Type B pancreatic cell (in vitro differentiated cells): ENCODE data around the gene LHPP. TPM values are rescaled to one million over a fixed set of nuclear protein-coding genes. Genes with fewer than 3 reads are reported as not detected.

Source experiments
- DNase-seq: peaks from one replicate; pipeline ENCODE4 v3.0.0; 2021; ENCODE audit warnings: mixed read lengths; ENCODE audit not compliant: unreplicated experiment; ENCODE audit errors: extremely low spot score
- H3K27ac Mint-ChIP-seq: 2 replicates; pipeline ENCODE4 v1.8.0; 2021; ENCODE audit warnings: mild to moderate bottlenecking, mixed read lengths
- H3K27me3 Mint-ChIP-seq: 2 replicates; pipeline ENCODE4 v1.8.0; 2021; ENCODE audit warnings: mixed read lengths
- H3K36me3 Mint-ChIP-seq: 2 replicates; pipeline ENCODE4 v1.8.0; 2021; ENCODE audit warnings: mixed read lengths
- H3K4me1 Mint-ChIP-seq: one replicate; pipeline ENCODE4 v1.8.0; 2021; ENCODE audit warnings: mixed read lengths; ENCODE audit not compliant: unreplicated experiment
- H3K4me3 Mint-ChIP-seq: 2 replicates; pipeline ENCODE4 v1.8.0; 2021; ENCODE audit warnings: mild to moderate bottlenecking, mixed read lengths
- H3K9me3 Mint-ChIP-seq: 2 replicates; pipeline ENCODE4 v1.8.0; 2021; ENCODE audit warnings: mixed read lengths
- CTCF ChIP-seq: fragments of 200-600 bp; sonication (generic); conservative IDR thresholded peaks from 2 replicates; pipeline ENCODE4 v1.5.0; 2021; ENCODE audit warnings: antibody characterized with exemption, mild to moderate bottlenecking
- total RNA-seq: library from RNA; stranded (reverse); gene quantifications from 2 replicates; pipeline ENCODE4 v1.2.1, GENCODE V29; 2021; ENCODE audit warnings: low replicate concordance

Gene LHPP
- total RNA-seq, 1 donor from 2014 or later, result 12.7 TPM

GRCh38 chr10:124510759-124511158 is 49.1 kb downstream of the LHPP start:
- Mint-ChIP-seq H3K4me3 (no peak overlapping the region), H3K27ac (no peak overlapping the region), H3K36me3 (peaks cover 4% of the 10 kb centered on the region), H3K4me1 (no peaks in the 10 kb centered on the region), H3K27me3 (no peaks in the 10 kb centered on the region), H3K9me3 (no peaks in the 10 kb centered on the region)
- no peak for DNase-seq
- no peak for TF ChIP-seq CTCF

- Mint-ChIP-seq H3K9me3 (no peaks in the 10 kb centered on the region), H3K27ac (no peak overlapping the region), H3K4me3 (no peak overlapping the region), H3K4me1 (no peaks in the 10 kb centered on the region), H3K27me3 (no peaks in the 10 kb centered on the region), H3K36me3 (peaks cover 4% of the 10 kb centered on the region)
- DNase-seq, result no peak
- TF ChIP-seq CTCF, result no peak
These were observed 49.8 kb downstream of the LHPP start for GRCh38 chr10:124511205-124512039.

- no peak overlapping the region for H3K27ac Mint-ChIP-seq
- TF ChIP-seq CTCF, result no peak
- H3K36me3 Mint-ChIP-seq, result peaks cover 4% of the 10 kb centered on the region
- no peak overlapping the region for H3K4me3 Mint-ChIP-seq
- no peaks in the 10 kb centered on the region for H3K27me3 Mint-ChIP-seq
- H3K4me1 Mint-ChIP-seq, result no peaks in the 10 kb centered on the region
- no peaks in the 10 kb centered on the region for H3K9me3 Mint-ChIP-seq
- DNase-seq, result no peak
These were observed 50.4 kb downstream of the LHPP start for GRCh38 chr10:124512040-124512428.

DNA sequence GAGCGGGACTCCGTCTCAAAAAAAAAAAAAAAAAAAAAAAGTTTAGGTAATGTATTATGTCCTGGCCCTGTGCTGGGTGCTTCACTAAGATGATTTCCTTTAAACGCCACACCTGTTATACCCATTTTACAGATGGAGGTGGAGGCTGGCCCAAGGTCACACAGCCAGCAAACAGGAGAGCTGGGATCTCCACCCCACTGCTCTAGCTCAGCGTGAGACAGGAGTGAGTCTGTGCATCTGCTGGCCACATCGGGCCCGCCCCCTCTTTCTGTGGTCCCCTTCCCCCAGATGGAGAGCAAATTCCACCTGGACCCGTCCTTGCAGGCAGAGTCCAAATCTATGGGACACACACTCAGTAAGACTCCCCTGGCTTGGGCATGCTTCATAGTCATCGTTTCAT is 51.0 kb downstream of the LHPP start:
- Mint-ChIP-seq H3K36me3 (peaks cover 4% of the 10 kb centered on the region), H3K4me3 (no peak overlapping the region), H3K27me3 (no peaks in the 10 kb centered on the region), H3K4me1 (no peaks in the 10 kb centered on the region), H3K27ac (no peak overlapping the region), H3K9me3 (no peaks in the 10 kb centered on the region)
- no peak for TF ChIP-seq CTCF
- DNase-seq, result no peak

GRCh38 chr10:124515244-124515970 is 53.8 kb downstream of the LHPP start:
- peaks cover 4% of the 10 kb centered on the region for H3K36me3 Mint-ChIP-seq
- no peak overlapping the region for H3K4me3 Mint-ChIP-seq
- no peak for DNase-seq
- TF ChIP-seq CTCF, result no peak
- H3K27ac Mint-ChIP-seq, result no peak overlapping the region
- no peaks in the 10 kb centered on the region for H3K4me1 Mint-ChIP-seq
- H3K9me3 Mint-ChIP-seq, result no peaks in the 10 kb centered on the region
- H3K27me3 Mint-ChIP-seq, result no peaks in the 10 kb centered on the region
